HG03280 (cell line): ENCODE measurements around the gene TMSB15C.
"Not testable (repeated sequence)": the region's sequence is repeated elsewhere in the genome, so short reads cannot be mapped to it uniquely, and the experiment has no call there.

Experiments
- ATAC-seq: cut with Tn5 transposase; IDR thresholded peaks from one replicate; pipeline ENCODE4 v1.9.1; 2021; ENCODE audit warnings: mild to moderate bottlenecking, moderate library complexity; ENCODE audit not compliant: unreplicated experiment

TMSB15C gene

DNA sequence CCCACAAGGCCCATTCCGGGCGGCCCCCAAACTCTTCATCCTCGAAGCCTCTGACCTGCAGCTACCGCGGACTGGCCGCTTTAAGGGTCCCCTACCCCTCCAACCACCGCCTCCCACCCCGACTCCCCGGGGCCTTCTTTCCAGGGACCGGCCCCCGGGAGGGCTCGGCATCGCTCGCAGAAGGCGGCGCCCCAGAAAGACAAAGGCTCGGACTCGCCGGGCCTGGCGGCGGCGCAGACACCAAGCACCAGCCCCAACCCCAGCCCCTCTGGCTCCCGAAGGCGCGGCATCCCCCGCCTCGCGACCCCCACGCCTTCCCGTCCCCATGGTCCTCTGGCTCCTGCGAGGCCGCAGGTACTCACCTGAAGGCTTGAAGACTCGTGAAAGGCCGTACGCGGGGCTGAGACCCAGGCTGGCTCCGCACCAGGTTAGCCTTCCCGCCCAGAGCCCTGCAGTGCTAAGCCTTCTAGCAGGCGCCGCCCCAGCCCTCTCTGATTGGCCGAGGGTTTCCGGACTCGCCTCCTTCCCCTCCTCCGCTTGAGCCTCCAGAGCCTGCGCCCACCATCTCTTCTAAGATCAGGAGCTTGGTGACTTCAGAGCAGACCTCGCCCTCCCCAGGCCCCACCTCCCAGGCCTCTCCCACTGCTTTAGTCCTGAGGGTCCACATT lies at the start of gene TMSB15C:
Gene TMSB15C (minus strand): TSS at position 459 of the 668 bp plus-strand sequence.
- ATAC-seq: peak; percentile 99

DNA sequence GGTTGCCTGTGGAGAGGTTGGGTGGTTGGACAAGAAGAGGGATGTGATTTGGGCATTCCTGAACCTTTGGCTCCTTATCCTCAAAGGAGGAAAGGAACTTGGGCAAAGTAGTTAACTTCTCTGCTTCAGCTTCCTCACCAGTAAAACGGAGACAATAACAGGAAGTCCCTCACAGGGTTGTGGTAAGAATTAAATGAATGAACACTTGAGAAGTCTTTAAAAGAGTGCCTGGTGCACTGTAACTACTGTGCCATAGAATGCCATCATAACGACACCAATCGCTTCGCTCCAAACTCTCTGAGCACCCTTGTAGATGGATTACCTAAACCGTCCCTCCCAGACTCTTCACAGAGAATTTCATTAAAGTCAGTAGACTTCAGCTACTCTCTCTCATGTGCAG lies 46.8 kb upstream of the TMSB15C start:
- no peak for ATAC-seq

DNA sequence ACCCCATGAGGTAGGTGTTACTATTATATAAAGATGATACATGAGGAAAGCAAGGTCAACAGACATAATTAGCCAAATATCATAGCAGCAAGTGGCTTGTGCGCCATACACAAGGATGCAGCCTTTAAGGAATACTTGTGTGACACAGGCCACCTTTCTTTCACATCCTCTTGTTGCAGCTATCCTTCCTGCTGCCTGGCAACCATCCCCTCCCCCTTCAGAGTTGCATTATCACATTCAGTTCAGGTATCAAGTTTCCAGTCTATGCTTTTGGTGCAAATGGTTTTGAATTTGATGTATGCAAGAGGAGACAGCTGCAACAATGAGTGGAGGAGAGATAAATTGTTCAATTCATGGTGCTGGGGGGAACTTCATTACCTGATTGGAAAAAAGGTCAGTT lies 42.7 kb upstream of the TMSB15C start:
- no peak for ATAC-seq

DNA sequence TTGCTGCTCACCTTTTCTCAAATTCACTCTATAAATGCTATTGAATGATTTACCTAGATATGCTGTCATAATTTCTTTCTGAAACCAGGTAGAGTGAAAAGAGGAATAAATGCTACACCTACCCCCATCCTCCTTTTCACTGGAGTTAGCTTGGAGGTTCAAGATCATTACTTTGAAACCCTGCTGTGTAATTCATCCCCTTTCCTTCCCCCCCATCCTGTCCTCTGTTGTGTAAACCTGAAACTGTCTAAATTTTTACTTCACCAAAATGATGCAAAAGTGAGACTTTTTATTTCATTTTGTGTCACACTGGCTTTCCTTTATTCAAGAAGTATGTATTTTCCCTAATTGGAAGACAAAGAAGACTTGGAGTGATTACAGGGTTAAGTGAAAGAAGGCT lies 41.7 kb upstream of the TMSB15C start:
- ATAC-seq: no peak

DNA sequence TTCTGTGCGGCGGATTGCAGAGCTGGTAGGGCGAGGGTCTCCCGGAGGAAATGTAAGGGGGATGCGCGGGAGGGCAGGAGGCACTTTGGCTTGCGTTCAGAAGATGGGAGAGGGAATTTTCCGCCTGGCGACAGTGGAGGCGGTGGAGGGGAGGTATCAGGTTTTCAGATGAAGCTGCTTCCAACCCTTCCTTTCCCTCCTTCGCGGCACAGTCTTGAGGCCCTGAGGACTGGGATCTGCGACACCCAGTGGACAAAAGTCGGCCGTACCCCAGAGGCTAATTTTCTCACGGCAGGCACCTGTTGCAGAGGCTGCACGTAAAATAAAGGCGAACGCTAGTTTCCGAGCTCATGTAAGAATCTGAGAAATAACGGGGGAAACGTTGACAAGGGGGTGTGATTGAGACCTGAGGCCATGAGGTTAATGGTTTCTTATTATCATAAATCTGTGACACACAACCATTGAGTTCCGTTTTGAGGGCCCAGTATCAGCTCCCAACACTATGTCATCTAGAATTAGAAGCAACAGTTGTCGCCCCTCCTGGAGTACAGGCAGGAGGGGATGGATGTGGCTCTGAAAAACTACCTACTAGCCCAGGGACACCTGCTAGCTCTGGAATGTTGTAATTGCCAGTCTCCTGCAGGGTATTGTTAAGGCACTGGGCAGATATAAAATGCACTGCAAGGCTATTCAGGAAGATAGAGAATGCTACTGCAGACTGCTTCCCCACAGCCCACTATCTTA lies 37.4 kb upstream of the TMSB15C start:
- ATAC-seq: peak; percentile 57

DNA sequence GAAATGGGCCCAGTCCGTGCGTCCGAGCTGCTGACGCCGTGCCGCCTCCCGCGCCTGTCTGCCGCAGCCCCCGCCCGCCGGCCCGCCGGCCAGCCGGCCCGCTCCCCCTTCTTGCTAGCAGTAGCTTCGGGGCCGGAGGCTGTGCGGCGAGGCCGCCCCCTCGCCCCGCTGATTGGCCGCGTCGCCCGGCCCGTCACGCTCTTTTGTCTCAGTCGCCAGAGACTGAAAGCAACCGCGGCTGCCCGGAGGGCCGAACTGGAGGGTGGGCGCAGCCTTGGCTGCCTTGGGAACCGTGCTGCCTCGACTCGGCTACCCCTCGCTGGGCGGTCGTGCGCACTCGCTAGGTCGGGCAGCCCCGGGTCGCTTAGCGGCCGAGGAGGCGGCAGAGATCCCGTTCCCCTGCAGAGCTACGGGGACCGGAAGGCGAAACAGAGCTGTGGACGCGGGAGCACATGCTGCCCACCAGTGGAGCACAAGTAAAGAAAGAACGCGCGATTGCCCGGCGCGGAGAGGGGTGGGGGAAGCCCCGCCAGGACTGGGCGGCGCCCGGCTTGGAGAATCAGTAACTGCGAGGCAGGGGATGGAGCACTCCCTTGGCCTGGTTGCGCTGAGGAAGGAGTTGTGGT lies 36.4 kb upstream of the TMSB15C start, which contains the start of gene ZCCHC18:
Gene ZCCHC18 (plus strand): TSS at position 198 of the 626 bp plus-strand sequence. CDS start 1,589 bp downstream, outside the sequence.
- ATAC-seq: peak; percentile 71

DNA sequence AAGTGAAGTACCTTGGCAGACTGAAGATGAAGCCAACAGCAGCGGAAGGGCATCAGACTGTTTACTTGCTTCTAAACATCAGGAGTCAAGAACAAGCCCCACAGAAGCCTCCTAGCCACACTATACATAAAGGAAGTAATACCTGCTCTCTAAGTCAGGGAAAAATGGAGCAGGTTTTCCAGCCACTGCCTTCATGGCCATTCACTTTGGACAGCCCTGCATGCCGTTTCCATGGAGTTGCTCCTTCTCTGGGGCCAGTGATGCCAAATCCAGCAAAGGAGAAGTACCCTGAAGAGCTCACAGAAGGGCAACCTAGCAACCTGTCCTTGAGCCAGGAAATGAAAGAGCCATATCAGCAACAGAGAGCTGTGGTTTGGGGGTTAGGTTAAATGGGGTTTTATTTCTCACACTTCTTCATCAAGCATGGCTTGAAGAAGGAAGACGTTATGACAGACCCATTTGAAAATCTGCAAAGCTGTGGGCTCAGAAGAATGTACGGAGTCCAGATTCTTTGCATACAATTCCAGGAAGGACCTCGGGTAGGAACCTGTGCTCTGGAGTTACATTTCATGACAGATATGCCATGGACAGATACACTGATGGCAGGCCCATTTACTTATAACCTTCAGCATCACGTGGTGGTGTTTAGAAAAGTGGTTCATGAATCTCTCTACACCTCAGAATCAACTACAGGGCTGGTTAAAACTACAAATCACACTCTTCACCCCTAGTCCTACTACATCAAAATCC lies 34.6 kb upstream of the TMSB15C start:
- not testable (repeated sequence) for ATAC-seq

DNA sequence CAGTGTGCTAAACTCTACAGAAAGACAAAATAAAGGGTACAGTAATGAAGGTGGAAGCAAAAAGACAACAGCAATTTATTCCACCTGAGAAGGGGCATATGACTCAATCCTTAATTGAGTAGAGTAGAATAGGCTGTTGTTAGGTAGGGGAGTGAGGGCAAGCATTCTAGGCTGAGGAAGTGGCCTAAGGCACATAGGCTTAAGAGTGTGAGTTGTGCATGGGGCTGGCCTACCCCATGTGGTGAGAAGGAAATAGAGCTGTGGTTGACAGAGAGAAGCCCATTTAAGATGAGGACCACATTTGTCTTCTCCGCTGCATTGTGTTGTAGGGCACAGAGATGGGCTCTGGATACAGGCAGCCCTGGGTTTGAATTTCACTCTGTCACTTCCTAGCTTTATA lies 32.9 kb upstream of the TMSB15C start:
- no peak for ATAC-seq

DNA sequence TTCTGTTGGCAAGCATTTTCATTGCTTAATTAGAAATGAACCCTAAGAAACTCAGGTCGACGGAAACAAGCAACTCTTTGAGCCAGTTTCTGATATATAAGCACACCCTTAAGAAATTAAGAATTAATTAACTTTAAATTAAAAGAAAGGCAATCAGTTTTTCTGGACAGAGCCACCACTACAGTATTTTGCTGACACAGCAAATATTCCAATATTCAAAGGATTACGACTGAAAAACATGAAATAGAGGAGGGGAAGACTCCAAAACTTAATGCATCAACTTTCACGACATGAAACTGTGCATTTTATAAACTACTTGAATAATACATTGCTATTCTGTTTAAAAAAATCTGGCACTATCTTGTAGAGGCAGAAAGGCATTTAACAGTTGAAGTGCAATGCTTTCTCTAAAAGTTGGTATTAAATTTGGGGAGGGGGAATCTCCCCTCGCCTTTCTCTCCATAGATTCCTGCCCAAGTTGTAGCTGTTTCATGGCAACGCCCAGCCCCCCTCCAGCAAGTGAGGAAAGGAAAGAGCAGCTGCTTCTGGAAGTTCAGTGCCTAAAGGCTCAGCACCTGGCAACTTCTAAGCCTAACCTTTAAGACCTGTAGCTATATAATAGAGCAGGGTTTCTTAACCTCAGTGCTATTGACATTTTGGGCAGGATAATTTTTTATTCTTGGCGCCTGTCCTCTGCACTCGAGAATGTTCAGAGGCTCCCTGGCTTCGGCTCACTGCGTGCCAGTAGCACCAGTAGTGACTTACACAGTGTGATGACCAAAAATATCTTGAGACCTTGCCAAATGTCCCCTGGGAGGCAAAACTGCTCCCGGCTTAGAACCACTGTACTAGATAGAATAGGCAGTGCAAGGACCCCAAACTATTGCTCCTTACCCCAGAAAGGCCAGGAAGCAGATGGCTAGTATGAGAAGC lies 29.6 kb upstream of the TMSB15C start:
- no peak for ATAC-seq

DNA sequence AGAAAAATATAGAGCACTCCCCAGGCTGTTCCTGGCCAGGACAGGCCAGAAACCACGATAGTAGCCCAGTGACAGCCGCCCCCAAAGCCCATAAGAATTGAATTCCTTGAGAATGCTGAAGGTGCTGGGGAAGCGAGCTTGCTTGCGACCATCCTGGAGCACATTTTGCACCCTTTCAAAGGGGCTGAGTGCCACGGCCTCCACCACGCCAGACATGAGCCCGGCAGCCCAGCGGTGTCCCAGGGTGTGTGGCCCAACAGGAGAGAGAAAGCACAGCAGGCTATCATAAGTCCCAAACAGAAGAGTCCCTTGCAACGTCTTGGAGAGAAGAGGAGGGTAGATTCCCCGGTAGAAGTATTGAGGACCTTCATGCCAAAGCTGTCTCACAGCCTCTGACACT lies 28.6 kb upstream of the TMSB15C start:
- no peak for ATAC-seq

DNA sequence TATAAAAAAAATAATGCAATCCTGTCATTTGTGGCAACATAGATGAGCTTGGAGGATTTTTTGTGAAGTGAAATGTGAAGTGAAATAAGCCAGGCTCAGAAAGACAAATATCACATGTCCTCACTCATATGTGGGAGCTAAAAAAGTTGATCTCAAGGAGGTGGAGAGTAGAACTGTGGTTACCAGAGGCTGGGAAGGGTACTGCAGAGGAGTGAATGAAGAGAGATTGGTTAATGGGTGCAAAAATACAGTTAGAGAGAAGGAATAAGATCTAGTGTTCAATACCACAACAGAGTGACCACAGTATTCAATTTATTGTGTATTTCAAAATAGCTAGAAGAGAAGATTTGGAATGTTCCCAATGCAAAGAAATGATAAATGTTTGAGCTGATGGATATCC lies 22.9 kb upstream of the TMSB15C start:
- no peak for ATAC-seq

DNA sequence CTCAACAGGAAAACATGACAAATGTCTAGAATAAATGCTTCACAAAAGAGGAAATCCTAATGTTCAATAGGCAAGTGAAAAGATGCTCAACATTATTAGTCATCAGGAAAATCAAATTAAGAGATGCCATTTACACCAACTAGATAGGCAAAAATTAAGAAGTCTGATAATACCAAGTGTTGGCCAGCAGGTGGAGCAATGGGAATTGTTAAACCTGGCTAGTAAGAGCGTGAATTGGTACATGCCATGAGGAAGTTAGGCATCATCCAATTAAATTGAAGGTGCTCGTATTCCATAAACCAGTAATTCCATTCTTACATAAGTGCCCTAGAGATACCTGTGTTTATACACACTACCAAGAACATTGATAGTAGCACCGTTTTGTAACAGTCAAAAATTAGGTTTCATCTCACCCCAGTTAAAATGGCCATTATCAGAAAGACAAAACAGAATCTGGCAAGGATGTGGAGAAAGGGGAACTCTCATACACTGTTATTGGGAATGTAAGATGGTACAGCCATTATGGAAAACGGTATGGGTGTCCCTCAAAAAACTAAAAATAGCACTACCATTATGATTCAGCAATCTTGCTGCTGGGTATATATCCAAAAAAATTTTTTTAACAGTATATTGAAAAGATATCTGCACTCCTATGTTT lies 22.2 kb upstream of the TMSB15C start:
- peak; percentile 63 for ATAC-seq

DNA sequence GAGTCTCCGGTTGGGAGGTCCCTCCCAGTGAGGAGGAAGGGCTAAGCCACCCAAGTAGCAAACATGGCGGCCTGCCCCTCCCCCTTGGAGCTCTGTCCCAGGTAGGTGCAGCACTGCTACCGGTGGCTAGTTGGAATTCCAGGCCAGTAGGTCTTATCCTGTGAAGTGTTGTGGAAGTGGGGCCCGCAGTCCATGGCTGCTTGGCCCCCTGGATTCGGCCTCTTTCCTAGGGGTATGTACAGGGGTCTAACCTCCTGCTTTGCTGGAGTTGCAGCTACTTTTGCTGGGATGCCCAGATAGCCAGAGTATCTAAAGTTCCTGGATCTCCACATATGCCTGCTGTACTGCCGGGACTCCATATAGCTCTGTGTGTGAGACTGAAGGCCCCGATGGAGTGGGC lies 9.9 kb upstream of the TMSB15C start:
- ATAC-seq: no peak

DNA sequence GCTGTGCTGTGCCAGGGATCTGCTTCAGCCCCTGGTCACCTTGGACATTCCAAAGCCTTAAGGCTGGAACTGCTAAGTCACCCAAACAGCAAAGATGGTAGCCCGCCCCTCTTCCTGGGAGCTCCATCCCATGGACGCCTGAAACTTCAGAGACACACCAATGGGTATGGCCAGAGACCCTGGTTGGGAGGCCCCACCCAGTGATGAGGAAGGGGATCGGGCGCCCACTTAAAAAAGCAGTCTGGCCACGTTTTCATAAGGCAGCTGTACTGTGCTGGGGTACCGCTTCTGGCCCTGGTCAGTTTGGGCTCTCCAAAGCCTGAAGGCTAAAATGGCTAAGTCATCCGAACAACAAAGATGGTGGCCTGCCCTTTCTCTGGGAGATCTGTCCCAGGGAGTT lies 9.4 kb upstream of the TMSB15C start:
- ATAC-seq: no peak

DNA sequence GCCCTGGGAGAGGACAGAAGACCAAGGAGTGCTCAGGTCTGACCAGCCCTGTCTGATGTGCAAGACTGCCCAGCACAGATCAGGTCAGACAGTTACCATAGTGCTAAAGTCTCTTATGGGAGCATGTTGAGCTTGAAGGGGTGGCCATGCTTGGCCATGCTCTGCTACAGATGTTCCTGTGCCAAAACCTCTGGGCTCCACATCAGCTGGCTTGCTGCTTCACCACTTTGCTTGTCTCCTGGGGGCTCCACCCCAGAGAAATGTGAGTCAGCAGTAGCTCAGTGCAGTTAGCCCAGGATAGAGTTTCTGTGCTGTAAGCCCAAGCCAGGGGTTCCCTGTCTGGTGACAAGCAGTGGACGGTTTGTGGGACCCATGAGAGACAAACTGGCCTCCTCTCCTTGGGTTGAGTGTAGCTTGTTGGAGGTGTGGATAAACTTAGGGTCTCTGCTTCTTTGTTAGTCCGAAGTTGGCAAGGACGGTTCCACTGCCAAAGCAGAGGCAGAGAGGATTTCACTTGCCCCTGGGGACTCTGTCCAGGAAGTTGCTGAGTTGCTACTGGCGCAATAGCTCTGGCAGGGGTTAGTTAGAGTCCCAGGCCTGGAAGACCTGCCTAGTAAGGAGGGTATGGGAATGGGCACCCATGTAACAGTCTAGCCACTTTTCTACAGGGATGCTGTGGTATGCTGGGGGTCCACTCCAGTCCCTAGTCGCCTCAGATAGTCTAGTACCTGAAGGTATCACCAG lies 8.7 kb upstream of the TMSB15C start:
- ATAC-seq: no peak

DNA sequence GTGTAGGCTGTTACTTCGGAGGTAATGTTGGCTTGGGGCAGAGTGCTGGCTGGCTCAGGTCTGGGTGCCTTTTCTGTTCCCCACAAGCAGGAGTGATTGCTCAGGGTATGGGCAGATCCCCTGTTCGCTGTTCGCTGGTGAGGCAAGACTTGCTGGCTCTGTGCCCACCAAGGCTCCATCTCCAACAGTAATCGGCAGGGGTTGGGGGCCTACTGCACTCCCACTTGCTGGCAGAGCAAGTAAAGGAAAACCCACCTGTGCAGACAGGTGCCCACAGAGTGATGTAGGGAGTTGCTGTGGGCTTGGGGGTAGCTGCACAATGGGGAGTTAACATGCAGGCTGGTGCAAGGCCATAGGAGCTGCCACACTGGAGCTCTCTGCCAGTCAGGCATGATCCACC lies 8.0 kb upstream of the TMSB15C start:
- ATAC-seq: no peak

DNA sequence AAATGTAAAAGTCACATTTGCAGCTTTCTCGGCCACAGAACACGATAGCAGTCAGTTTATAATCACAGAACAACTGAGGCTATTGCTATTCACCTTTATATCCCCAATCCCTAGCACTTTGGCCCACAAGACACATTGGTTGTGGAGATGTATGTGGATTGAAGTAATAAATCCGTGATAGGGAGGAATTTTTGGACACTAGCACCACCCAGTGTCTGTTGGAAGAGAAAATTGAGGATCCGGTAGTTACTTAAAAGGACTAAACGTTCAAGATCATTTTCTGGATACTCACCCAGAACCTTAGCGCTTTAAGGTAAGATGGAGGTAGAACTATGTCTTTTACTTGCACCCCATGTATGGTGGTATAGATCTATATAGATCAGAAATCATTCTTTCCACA lies 1.8 kb upstream of the TMSB15C start:
- ATAC-seq: not testable (repeated sequence)

DNA sequence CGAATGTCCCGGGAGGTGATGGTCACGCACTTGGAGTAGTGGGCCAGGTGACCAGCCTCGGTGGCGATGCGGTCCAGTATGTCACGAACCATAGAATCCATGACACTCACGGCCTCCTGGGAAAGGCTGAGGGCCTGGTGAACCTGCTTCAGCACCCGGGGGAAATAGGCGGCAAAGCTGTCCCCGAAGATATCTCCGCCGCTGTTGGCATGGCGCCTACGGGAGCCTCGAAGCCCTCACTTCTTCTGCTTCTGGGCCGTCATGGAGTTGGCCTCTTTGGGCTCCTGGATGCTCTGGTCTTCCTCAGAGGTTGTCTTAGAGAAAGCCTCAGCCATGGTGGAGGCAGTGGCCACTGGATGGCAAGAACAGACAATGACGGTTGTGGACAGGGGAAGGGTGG lies 13.4 kb downstream of the TMSB15C start:
- not testable (repeated sequence) for ATAC-seq

DNA sequence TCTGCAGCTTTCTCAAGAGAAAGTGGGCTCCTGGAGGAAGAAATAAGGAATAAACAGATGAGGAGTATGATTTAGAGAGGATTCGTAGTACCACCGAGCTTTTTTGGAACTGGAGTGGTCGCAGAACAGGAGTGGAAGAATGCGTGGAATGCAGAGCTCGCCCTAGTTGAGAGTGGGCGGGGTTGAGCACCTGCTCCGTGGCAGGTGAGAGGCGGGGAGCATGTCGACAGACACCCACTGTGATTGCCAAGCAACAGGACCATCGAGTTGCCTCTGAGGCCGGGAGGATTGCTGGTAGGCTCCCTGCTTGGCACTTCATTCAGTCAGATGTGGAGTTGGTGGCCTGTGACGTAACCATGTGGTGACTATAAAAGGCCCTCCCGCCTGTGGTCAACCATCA lies 21.1 kb downstream of the TMSB15C start:
- not testable (repeated sequence) for ATAC-seq
